Right lobe of liver (tissue), 4 donors: Measurements from ENCODE around the gene ERCC4.
A peak's percentile ranks its signal among the peaks of the same experiment; 100 is the strongest.

ENCODE experiments used
- POLR2A ChIP-seq: fragments of 450-650 bp; IDR thresholded peaks from one replicate; pipeline ENCODE4 v1.6.1; 2017; ENCODE audit warnings: antibody characterized with exemption, mild to moderate bottlenecking
- TF ChIP-seq, protein P1 (sequence below), 4 donors: fragments of 200-600 bp in 3 of 4; fragments of 450-650 bp in 1 of 4; IDR thresholded peaks; one replicate each; pipeline versions ENCODE4 v1.5.1 to v1.8.0; 2016 to 2022; ENCODE audit warnings: antibody characterized with exemption in 4 of 4, mild to moderate bottlenecking in 2 of 4
- donor health status: DM: no; HTN: no; CAD: no.
- donor health status: DM: no; HTN: no; CAD: no.
- donor health status: DM: no; HTN: yes; CAD: no.

DNA sequence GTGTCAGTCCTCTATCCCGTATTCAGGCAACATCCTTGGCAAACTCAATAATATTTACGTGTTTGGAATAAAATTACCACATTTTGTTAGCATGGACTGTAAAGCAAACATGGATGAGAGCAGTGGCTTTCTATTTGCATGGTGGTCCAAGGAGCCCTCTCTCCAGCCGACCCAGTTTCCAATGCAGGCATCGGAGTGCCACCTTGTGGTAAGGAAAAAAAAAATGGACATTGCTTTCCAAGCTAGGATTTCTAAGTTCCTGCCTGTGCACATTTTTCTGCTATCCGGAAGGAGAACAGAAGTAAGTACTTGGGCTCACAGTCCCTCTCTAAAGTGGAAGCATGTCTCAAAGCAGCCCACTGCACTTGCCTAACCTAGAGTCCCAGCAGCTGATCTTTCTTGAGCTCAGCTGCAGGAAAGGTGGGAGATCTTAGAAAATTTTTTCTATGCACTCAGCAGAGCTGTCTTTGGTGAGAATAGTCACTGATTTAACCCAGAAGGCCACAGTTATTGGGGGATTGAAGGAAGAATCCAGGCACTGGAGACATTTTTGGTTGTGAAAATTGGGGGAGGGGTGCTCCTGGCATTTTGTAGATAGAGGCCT is 46.0 kb upstream of the ERCC4 start:
- TF ChIP-seq, protein P1, sequence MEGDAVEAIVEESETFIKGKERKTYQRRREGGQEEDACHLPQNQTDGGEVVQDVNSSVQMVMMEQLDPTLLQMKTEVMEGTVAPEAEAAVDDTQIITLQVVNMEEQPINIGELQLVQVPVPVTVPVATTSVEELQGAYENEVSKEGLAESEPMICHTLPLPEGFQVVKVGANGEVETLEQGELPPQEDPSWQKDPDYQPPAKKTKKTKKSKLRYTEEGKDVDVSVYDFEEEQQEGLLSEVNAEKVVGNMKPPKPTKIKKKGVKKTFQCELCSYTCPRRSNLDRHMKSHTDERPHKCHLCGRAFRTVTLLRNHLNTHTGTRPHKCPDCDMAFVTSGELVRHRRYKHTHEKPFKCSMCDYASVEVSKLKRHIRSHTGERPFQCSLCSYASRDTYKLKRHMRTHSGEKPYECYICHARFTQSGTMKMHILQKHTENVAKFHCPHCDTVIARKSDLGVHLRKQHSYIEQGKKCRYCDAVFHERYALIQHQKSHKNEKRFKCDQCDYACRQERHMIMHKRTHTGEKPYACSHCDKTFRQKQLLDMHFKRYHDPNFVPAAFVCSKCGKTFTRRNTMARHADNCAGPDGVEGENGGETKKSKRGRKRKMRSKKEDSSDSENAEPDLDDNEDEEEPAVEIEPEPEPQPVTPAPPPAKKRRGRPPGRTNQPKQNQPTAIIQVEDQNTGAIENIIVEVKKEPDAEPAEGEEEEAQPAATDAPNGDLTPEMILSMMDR (IDR thresholded peaks at IDR 0.05) = peak; percentile 40 to 58 (median 51)
- TF ChIP-seq POLR2A = no peak
